HEK293 (cell line): ENCODE results near the gene DAZAP1.

Source experiments
- CTCF ChIP-seq: fragments of 450-650 bp; formaldehyde crosslinking; IDR thresholded peaks from 2 replicates; pipeline ENCODE4 v1.5.1; 2016; ENCODE audit warnings: missing biosample characterization, missing genetic modification characterization
- KLF16 ChIP-seq: fragments of 450-650 bp; formaldehyde crosslinking; IDR thresholded peaks from 2 replicates; pipeline ENCODE4 v1.5.1; 2017; ENCODE audit warnings: missing biosample characterization, missing genetic modification characterization
- MYNN ChIP-seq: fragments of 450-650 bp; formaldehyde crosslinking; IDR thresholded peaks from 2 replicates; pipeline ENCODE4 v1.5.1; 2016; ENCODE audit warnings: missing biosample characterization, missing genetic modification characterization, borderline replicate concordance
- ZBTB6 ChIP-seq: fragments of 450-650 bp; formaldehyde crosslinking; IDR thresholded peaks from 2 replicates; pipeline ENCODE4 v1.5.1; 2017; ENCODE audit warnings: missing biosample characterization, missing genetic modification characterization
- ZNF121 ChIP-seq: fragments of 450-650 bp; formaldehyde crosslinking; IDR thresholded peaks from 2 replicates; pipeline ENCODE4 v1.5.1; 2016; ENCODE audit warnings: missing biosample characterization, missing genetic modification characterization
- ZNF184 ChIP-seq: fragments of 450-650 bp; IDR thresholded peaks from 2 replicates; pipeline ENCODE4 v1.5.1; 2018; ENCODE audit warnings: missing biosample characterization, mild to moderate bottlenecking, missing genetic modification characterization
- ZNF274 ChIP-seq, 2 experiments: fragments of 200-500 bp in 1 of 2; fragments of 450-650 bp in 1 of 2; sonication (Bioruptor generic) in 1 of 2; formaldehyde crosslinking in 1 of 2; IDR thresholded peaks; 2 replicates each; pipeline versions ENCODE4 v1.5.1 to v1.6.1; 2014 to 2016; ENCODE audit warnings: borderline replicate concordance in 1 of 2, inconsistent platforms in 1 of 2, low read length in 1 of 2, missing biosample characterization in 1 of 2, missing genetic modification characterization in 1 of 2
- ZNF423 ChIP-seq: fragments of 450-650 bp; formaldehyde crosslinking; IDR thresholded peaks from 2 replicates; pipeline ENCODE4 v1.5.1; 2016; ENCODE audit warnings: missing biosample characterization, missing genetic modification characterization
- ZNF518A ChIP-seq: fragments of 450-650 bp; formaldehyde crosslinking; conservative IDR thresholded peaks from 2 replicates; pipeline ENCODE4 v1.5.1; 2016; ENCODE audit warnings: low read depth, missing biosample characterization, missing genetic modification characterization
- ZNF549 ChIP-seq: fragments of 450-650 bp; IDR thresholded peaks from 2 replicates; pipeline ENCODE4 v1.5.1; 2018; ENCODE audit warnings: missing biosample characterization, missing genetic modification characterization, mild to moderate bottlenecking, inconsistent platforms, moderate library complexity
- ZNF654 ChIP-seq: fragments of 450-650 bp; formaldehyde crosslinking; IDR thresholded peaks from 2 replicates; pipeline ENCODE4 v1.5.1; 2016; ENCODE audit warnings: low read depth, missing biosample characterization, missing genetic modification characterization

GRCh38 chr19:1426736-1427135 lies 19.4 kb downstream of the DAZAP1 start:
- TF ChIP-seq CTCF (tag by site-specific recombination), result no peak
- no peak for TF ChIP-seq ZNF549 (tag by site-specific recombination)
- TF ChIP-seq KLF16 (tag by site-specific recombination), result no peak
- TF ChIP-seq ZNF184 (tag by site-specific recombination), result no peak
- TF ChIP-seq ZNF518A (tag by site-specific recombination), result no peak
- TF ChIP-seq ZBTB6, result no peak
- no peak for TF ChIP-seq ZNF274 (IDR thresholded peaks at IDR 0.05; ENCODE audit: low read length)
- TF ChIP-seq ZNF274 (tag by site-specific recombination; IDR thresholded peaks at IDR 0.05; ENCODE audit: borderline replicate concordance), result no peak
- TF ChIP-seq MYNN (tag by site-specific recombination), result no peak
- no peak for TF ChIP-seq ZNF121 (tag by site-specific recombination)
- TF ChIP-seq ZNF423, result no peak
- TF ChIP-seq ZNF654 (tag by site-specific recombination), result no peak
